Measurements from ENCODE around the gene DTYMK.

DNA sequence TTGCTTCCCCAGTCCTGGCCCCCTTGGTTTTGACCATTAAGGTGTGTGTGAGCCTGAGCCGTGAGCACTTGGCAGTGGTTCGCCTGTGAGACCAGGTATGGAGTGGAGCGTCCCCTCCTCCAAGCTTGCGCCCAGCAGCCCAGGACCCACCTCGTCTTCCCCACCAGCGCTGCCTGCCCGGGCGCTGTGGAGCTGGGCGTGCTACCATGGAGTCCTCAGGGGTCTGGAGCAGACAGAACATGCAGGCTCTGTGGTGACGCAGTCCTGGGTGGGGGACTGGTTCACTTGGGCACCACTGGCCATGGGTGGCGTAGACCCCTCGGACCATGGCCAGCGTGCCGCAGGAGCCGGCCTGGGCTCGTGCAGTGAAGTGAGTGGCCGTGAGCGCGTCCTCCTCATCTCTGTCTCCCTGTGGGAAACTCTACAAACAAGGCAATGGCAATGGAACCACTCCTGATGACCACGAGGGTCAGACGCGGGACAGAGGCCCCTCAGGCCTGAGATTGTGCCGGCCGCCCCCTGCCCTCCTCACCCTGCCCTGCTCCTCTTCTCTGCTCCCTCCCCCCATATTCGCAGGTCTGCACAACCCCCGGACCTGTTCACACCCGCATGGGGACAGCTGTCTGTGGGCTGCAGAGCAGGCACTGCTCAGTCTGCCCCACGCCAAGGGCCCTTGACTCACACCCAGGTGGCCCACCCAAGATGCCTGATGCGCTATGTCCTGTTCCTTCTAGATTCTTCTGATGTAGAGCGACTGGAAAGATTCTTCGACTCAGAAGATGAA lies 15.0 kb downstream of the DTYMK start:
- TF ChIP-seq, protein P1, sequence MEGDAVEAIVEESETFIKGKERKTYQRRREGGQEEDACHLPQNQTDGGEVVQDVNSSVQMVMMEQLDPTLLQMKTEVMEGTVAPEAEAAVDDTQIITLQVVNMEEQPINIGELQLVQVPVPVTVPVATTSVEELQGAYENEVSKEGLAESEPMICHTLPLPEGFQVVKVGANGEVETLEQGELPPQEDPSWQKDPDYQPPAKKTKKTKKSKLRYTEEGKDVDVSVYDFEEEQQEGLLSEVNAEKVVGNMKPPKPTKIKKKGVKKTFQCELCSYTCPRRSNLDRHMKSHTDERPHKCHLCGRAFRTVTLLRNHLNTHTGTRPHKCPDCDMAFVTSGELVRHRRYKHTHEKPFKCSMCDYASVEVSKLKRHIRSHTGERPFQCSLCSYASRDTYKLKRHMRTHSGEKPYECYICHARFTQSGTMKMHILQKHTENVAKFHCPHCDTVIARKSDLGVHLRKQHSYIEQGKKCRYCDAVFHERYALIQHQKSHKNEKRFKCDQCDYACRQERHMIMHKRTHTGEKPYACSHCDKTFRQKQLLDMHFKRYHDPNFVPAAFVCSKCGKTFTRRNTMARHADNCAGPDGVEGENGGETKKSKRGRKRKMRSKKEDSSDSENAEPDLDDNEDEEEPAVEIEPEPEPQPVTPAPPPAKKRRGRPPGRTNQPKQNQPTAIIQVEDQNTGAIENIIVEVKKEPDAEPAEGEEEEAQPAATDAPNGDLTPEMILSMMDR (IDR thresholded peaks at IDR 0.05): no peak
- TF ChIP-seq TCF12 (IDR thresholded peaks at IDR 0.05) (no peak), JUND (IDR thresholded peaks at IDR 0.05) (no peak), EP300 (IDR thresholded peaks at IDR 0.05; ENCODE audit: borderline replicate concordance in 1 of 2, low read depth in 1 of 2, low read length in 1 of 2) (no peak), POLR2AphosphoS5 (IDR thresholded peaks at IDR 0.05; ENCODE audit: low read depth, low read length) (no peak)
- TF ChIP-seq, protein P2, sequence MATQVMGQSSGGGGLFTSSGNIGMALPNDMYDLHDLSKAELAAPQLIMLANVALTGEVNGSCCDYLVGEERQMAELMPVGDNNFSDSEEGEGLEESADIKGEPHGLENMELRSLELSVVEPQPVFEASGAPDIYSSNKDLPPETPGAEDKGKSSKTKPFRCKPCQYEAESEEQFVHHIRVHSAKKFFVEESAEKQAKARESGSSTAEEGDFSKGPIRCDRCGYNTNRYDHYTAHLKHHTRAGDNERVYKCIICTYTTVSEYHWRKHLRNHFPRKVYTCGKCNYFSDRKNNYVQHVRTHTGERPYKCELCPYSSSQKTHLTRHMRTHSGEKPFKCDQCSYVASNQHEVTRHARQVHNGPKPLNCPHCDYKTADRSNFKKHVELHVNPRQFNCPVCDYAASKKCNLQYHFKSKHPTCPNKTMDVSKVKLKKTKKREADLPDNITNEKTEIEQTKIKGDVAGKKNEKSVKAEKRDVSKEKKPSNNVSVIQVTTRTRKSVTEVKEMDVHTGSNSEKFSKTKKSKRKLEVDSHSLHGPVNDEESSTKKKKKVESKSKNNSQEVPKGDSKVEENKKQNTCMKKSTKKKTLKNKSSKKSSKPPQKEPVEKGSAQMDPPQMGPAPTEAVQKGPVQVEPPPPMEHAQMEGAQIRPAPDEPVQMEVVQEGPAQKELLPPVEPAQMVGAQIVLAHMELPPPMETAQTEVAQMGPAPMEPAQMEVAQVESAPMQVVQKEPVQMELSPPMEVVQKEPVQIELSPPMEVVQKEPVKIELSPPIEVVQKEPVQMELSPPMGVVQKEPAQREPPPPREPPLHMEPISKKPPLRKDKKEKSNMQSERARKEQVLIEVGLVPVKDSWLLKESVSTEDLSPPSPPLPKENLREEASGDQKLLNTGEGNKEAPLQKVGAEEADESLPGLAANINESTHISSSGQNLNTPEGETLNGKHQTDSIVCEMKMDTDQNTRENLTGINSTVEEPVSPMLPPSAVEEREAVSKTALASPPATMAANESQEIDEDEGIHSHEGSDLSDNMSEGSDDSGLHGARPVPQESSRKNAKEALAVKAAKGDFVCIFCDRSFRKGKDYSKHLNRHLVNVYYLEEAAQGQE (IDR thresholded peaks at IDR 0.05; ENCODE audit: low read depth, low read length): no peak
